A549 treated with ZK216348 at 1 μM for 4 hours (cell line): ENCODE results near the gene ARHGEF38. TPM values are rescaled to one million over a fixed set of nuclear protein-coding genes. Genes with fewer than 3 reads are reported as not detected.

ENCODE experiments used
- total RNA-seq: library from RNA; stranded (reverse); fragments of 200-300 nt; extraction: Qiagen RNA extraction; gene quantifications from 5 replicates; pipeline ENCODE4 v1.2.3, GENCODE V29; 2022; ENCODE audit warnings: low read depth

The ARHGEF38 gene, protein sequence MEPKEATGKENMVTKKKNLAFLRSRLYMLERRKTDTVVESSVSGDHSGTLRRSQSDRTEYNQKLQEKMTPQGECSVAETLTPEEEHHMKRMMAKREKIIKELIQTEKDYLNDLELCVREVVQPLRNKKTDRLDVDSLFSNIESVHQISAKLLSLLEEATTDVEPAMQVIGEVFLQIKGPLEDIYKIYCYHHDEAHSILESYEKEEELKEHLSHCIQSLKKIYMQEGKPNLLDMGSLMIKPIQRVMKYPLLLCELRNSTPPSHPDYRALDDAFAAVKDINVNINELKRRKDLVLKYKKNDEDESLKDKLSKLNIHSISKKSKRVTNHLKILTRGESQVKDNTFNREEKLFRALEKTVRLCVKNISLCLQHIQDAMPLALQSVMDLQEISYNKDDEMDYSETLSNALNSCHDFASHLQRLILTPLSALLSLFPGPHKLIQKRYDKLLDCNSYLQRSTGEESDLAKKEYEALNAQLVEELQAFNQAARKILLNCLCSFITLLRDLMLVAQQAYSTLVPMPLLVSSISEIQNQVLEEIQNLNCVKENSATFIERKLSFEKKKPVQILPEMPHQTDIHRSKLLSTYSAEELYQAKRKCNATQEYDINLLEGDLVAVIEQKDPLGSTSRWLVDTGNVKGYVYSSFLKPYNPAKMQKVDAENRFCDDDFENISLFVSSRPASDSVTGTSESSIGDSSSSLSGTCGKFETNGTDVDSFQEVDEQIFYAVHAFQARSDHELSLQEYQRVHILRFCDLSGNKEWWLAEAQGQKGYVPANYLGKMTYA
- total RNA-seq, result not detected in 5 replicates

DNA sequence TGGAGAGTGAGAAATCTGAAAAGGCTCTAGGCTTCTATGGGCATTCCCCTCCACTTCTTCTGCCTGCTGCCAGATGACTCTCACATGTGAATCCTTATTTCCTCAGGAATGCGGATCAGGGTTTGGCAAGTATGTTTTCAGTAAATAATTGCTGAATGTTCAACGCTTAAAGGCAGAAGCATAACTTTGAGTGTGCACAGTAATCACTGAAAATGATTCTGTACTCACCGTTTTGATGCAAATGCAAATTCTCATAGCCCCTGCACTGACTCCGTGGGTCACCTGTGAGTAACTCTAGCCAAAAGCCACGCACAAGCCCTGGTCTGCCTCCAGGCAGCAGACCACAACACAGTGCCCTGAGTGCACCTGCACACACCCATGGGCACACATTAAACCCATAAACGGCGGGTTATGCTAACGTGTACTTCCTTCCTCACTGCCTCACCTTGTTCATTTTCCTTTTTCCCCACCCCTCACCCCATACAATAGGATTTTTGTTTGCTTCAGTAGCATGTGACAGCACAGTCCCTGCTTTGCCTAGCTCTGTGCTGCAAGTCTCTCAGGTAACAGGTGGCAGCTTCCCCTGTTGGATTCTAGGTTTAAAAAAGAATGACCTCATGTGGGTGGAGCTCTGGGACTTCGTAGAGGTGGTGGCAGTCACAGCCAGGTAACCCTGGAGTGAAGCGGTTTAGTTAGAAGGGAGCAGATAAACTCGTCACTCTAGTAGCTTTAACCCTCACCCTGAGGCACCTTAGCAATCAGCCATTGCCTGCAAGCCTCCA, at the start of gene ARHGEF38:
Gene ARHGEF38 (plus strand): TSS at position 656 of the 782 bp plus-strand sequence. CDS start 146 bp downstream, outside the sequence.

DNA sequence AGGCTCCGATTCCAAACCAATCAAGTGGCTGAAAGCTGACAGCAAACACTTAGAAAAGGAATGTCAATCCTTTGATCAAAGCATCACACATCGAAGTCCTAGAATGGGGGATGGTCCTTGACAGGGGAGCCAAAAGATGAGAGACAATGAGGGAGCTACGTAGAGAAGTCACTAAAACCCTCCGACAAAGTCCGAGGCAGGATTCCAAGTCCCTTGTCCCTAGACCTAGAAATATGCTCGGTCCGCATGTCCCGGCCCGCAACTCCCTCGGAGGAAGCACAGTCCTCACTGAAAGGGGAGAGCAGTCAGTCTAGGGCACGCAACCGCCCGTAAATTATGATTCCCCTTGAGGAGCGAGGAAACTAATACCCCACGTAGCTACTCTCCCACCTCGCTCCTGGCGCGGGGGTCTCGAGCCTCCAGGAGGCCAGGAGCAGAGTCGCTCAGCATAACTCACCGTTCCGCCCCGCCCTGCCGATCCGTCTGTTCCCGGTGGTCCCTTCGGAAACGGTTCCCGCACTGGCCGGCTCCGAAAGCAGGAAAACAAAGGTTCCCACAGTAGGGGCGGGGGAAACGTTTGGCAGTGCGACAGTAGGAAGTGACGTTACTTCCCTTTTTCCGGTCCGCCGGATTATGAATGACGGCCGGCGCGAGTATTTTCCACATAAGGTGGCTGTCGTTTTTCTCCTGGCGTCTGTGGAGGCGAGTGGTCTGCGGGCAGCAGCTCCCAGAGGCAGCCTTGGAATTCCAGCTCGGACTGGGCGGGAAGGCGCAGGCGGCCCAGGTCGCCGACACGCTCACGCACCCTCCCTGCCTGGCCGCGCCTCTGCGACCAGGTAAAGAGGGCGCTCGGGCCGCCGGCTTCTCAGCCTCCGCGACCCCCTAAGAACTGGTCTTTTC, 156.0 kb downstream of the ARHGEF38 start, which contains the start of the genes GSTCD and INTS12:
Gene GSTCD (plus strand): TSS at position 604 of the 900 bp plus-strand sequence. CDS start 8,830 bp downstream, outside the sequence.
Gene INTS12 (minus strand): TSS at position 509 of the 900 bp plus-strand sequence. CDS start 8,684 bp downstream, outside the sequence.

Other genes with a start within 250 kb of the ARHGEF38 start
- 55.0 to 93.3 TPM (median 75.6 TPM) in 5 replicates for gene PPA2, start 78.6 kb upstream of the ARHGEF38 start, total RNA-seq
- 14.5 to 19.4 TPM (median 15.0 TPM) in 5 replicates for gene INTS12, start 156.1 kb downstream of the ARHGEF38 start, total RNA-seq
- 4.0 to 7.4 TPM (median 7.0 TPM) in 5 replicates for gene GSTCD, start 156.2 kb downstream of the ARHGEF38 start, total RNA-seq